ENCODE results near the gene MGAT4A. TPM values are rescaled to one million over a fixed set of nuclear protein-coding genes. Genes with fewer than 3 reads are reported as not detected.

The MGAT4A gene
- total and polyA plus RNA-seq, 2 of the 8 experiments (the other 6 are each of a cell fraction or from before 2014, with no cell fraction given): 1.4 to 7.7 TPM

DNA sequence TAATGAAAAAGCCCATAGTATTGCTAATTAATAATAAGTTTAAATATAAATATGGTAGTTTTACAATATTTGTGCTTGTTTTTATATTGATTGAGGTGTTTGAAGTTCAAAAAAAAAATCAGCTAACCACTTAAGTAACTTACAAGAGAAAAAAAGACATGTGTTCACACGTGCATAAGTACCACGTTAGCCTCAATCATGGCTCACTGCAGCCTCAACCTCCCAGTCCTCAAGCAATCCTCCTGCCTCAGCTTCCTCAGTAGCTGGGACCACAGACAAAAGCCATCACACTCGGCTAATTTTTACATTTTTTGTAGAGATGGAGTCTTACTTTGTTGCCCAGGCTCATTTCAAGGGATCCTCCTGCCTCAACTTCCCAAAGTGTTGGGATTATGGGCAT lies 19.4 kb downstream of the MGAT4A start:
- H3K9me3 ChIP-seq (ENCODE audit: insufficient read depth in 2 of 2, low read depth in 1 of 2, low read length in 1 of 2): no peaks in the 10 kb centered on the region
- no peak overlapping the region for H2BK12ac ChIP-seq (ENCODE audit: low read depth, low read length)
- FAIRE-seq (no peak), DNase-seq (ENCODE audit: low read depth in 1 of 2, low spot score in 2 of 2) (no peak)
- H3K56ac ChIP-seq (replicated peaks; ENCODE audit: insufficient read length, low read depth, low read length): no peak overlapping the region
- H3K36me3 ChIP-seq (ENCODE audit: control insufficient read depth in 2 of 4, insufficient read depth in 4 of 4, low read length in 3 of 4): no peaks in the 10 kb centered on the region
- no peak overlapping the region for H3K14ac ChIP-seq (ENCODE audit: insufficient read length)
- no peak overlapping the region for H3K4me2 ChIP-seq (ENCODE audit: insufficient read depth in 1 of 2, low read depth in 2 of 2, low read length in 2 of 2)
- no peaks in the 10 kb centered on the region for H3K27me3 ChIP-seq (replicated peaks in 1 of 4; ENCODE audit: control insufficient read depth in 3 of 4, extremely low read depth in 1 of 4, insufficient read depth in 3 of 4, low read length in 3 of 4)
- H3K23ac ChIP-seq (ENCODE audit: insufficient read length): no peak overlapping the region
- ChIA-PET POLR2A (ENCODE audit: partially characterized antibody) (no interaction called here), CTCF (ENCODE audit: partially characterized antibody) (no interaction called here)
- no peaks in the 10 kb centered on the region for H3K79me1 ChIP-seq (ENCODE audit: low read depth, low read length)
- H2AK5ac ChIP-seq (ENCODE audit: low read depth, low read length): no peak overlapping the region
- no peak overlapping the region for H3K27ac ChIP-seq (ENCODE audit: low read depth, low read length)
- H4K8ac ChIP-seq (ENCODE audit: extremely low read depth, insufficient read depth, low read length): no peak overlapping the region
- no peaks in the 10 kb centered on the region for H3K4me1 ChIP-seq (replicated peaks in 1 of 4; ENCODE audit: control insufficient read depth in 3 of 4, insufficient read depth in 4 of 4, low read length in 3 of 4)
- H2BK15ac ChIP-seq (ENCODE audit: low read length): no peak overlapping the region
- H3K4me3 ChIP-seq (ENCODE audit: extremely low read depth in 1 of 4, insufficient read depth in 2 of 4, low read depth in 3 of 4, low read length in 4 of 4): no peak overlapping the region
- H2BK5ac ChIP-seq (ENCODE audit: low read depth, low read length): no peak overlapping the region
- no peak overlapping the region for H3K18ac ChIP-seq (ENCODE audit: extremely low read depth, low read length)
- H2BK120ac ChIP-seq (replicated peaks; ENCODE audit: low read depth, low read length): no peak overlapping the region
- no peak overlapping the region for H3K4ac ChIP-seq (replicated peaks; ENCODE audit: insufficient read length, low read depth, low read length)
- H3K79me2 ChIP-seq (ENCODE audit: control insufficient read depth in 1 of 2, insufficient read depth in 2 of 2, low read length in 2 of 2): no peaks in the 10 kb centered on the region
- no peak overlapping the region for H2BK20ac ChIP-seq (ENCODE audit: low read length)
- WGBS, 2 experiments (ENCODE audit: extremely low coverage in 1 of 2, insufficient coverage in 1 of 2, insufficient read length in 1 of 2, insufficient replicate concordance in 2 of 2, low coverage in 1 of 2, low lambda C conversion rate in 2 of 2, missing lambda C conversion rate in 1 of 2): 76% methylated on average over 3 of the region's 3 CpGs; no CpG with 5 or more reads in 1 of the 2 experiments
- no peak overlapping the region for H3K9ac ChIP-seq (replicated peaks in 1 of 4; ENCODE audit: extremely low read depth in 1 of 4, low read depth in 3 of 4, low read length in 3 of 4)
- H2AFZ ChIP-seq (ENCODE audit: low read length): no peak overlapping the region
- H4K91ac ChIP-seq (replicated peaks; ENCODE audit: insufficient read length, low read length): no peak overlapping the region
- H4K20me1 ChIP-seq (replicated peaks in 1 of 2; ENCODE audit: control insufficient read depth in 1 of 2, insufficient read depth in 2 of 2, low read length in 2 of 2): no peaks in the 10 kb centered on the region
- H3K23me2 ChIP-seq (ENCODE audit: low read depth, low read length): no peaks in the 10 kb centered on the region; the same call in 1 of the 2 replicates
- H4K5ac ChIP-seq (ENCODE audit: insufficient read length, low read depth, low read length): no peak overlapping the region
- no peak for TF ChIP-seq TEAD4 (IDR thresholded peaks at IDR 0.05; ENCODE audit: low read depth, low read length)

Measured in H1 (cell line).